Stomach smooth muscle (tissue), 2 donors: ENCODE results near the gene SH3TC1.

Source experiments
- H3K27ac ChIP-seq: one replicate; pipeline ENCODE4 v1.7.0; 2013; ENCODE audit warnings: mild to moderate bottlenecking, low read length, inconsistent platforms
- H3K27me3 ChIP-seq, 2 donors: one replicate each; pipeline ENCODE4 v1.7.0; 2013; ENCODE audit warnings: low read length in 2 of 2; ENCODE audit not compliant: insufficient read depth in 2 of 2, control insufficient read depth in 1 of 2
- H3K36me3 ChIP-seq, 2 donors: one replicate each; pipeline ENCODE4 v1.7.0; 2013; ENCODE audit warnings: low read length in 2 of 2; ENCODE audit not compliant: control insufficient read depth in 2 of 2, insufficient read depth in 2 of 2
- H3K4me1 ChIP-seq: one replicate; pipeline ENCODE4 v1.7.0; 2013; ENCODE audit warnings: low read length; ENCODE audit not compliant: control insufficient read depth, insufficient read depth
- H3K4me3 ChIP-seq, 2 donors: one replicate each; pipeline ENCODE4 v1.7.0; 2013; ENCODE audit warnings: low read length in 2 of 2
- H3K9ac ChIP-seq, 2 donors: one replicate each; pipeline ENCODE4 v1.7.0; 2013; ENCODE audit warnings: low read length in 2 of 2, mild to moderate bottlenecking in 1 of 2
- H3K9me3 ChIP-seq, 2 donors: one replicate each; pipeline ENCODE4 v1.7.0; 2013; ENCODE audit warnings: low read length in 2 of 2; ENCODE audit not compliant: control insufficient read depth in 2 of 2
- donor health status: healthy.
- donor health status: Pancreatic carcinoma.

The SH3TC1 gene

GRCh38 chr4:8233672-8234484 lies 34.8 kb downstream of the SH3TC1 start:
- no peak overlapping the region for H3K9ac ChIP-seq
- peaks cover 3% of the 10 kb centered on the region for H3K4me1 ChIP-seq
- no peak overlapping the region for H3K4me3 ChIP-seq
- H3K36me3 ChIP-seq: no peaks in the 10 kb centered on the region
- no peaks in the 10 kb centered on the region for H3K27me3 ChIP-seq
- H3K27ac ChIP-seq: no peak overlapping the region
- H3K9me3 ChIP-seq: no peaks in the 10 kb centered on the region

- Histone ChIP-seq H3K4me1 (no peaks in the 10 kb centered on the region), H3K9ac (no peak overlapping the region), H3K4me3 (no peak overlapping the region), H3K36me3 (peaks cover 0 to 3% of the 10 kb centered on the region in 2 donors), H3K27me3 (no peaks in the 10 kb centered on the region), H3K27ac (no peak overlapping the region), H3K9me3 (no peaks in the 10 kb centered on the region)
Observed at GRCh38 chr4:8234715-8235114, 35.6 kb downstream of the SH3TC1 start.

- H3K4me1 ChIP-seq: no peaks in the 10 kb centered on the region
- H3K9ac ChIP-seq: no peak overlapping the region
- no peaks in the 10 kb centered on the region for H3K27me3 ChIP-seq
- H3K4me3 ChIP-seq: no peak overlapping the region
- no peak overlapping the region for H3K27ac ChIP-seq
- no peaks in the 10 kb centered on the region for H3K9me3 ChIP-seq
- H3K36me3 ChIP-seq: peaks cover 0 to 3% of the 10 kb centered on the region in 2 donors
Observed at GRCh38 chr4:8235224-8235623, 36.1 kb downstream of the SH3TC1 start.

GRCh38 chr4:8235686-8236085 lies 36.6 kb downstream of the SH3TC1 start:
- H3K9me3 ChIP-seq: no peaks in the 10 kb centered on the region

GRCh38 chr4:8236106-8236919 lies 37.2 kb downstream of the SH3TC1 start:
- H3K4me3 ChIP-seq: no peak overlapping the region
- no peaks in the 10 kb centered on the region for H3K9me3 ChIP-seq
- no peak overlapping the region for H3K27ac ChIP-seq
- no peaks in the 10 kb centered on the region for H3K4me1 ChIP-seq
- H3K27me3 ChIP-seq: no peaks in the 10 kb centered on the region
- no peak overlapping the region for H3K9ac ChIP-seq
- peaks cover 0 to 3% of the 10 kb centered on the region in 2 donors for H3K36me3 ChIP-seq

More at GRCh38 chr4:8235686-8236085, 36.6 kb downstream of the SH3TC1 start:
- Histone ChIP-seq H3K27me3 (no peaks in the 10 kb centered on the region), H3K27ac (no peak overlapping the region), H3K36me3 (peaks cover 0 to 3% of the 10 kb centered on the region in 2 donors), H3K4me3 (no peak overlapping the region), H3K9ac (no peak overlapping the region), H3K4me1 (no peaks in the 10 kb centered on the region)

GRCh38 chr4:8236920-8237195 lies 37.8 kb downstream of the SH3TC1 start:
- H3K9ac ChIP-seq: no peak overlapping the region
- H3K9me3 ChIP-seq: no peaks in the 10 kb centered on the region
- H3K36me3 ChIP-seq: peaks cover 0 to 3% of the 10 kb centered on the region in 2 donors
- H3K27ac ChIP-seq: no peak overlapping the region
- H3K27me3 ChIP-seq: no peaks in the 10 kb centered on the region
- no peak overlapping the region for H3K4me3 ChIP-seq
- peaks cover under 1% of the 10 kb centered on the region for H3K4me1 ChIP-seq

GRCh38 chr4:8237256-8237989 lies 38.3 kb downstream of the SH3TC1 start:
- no peaks in the 10 kb centered on the region for H3K9me3 ChIP-seq
- peaks cover 0 to 3% of the 10 kb centered on the region in 2 donors for H3K36me3 ChIP-seq
- no peak overlapping the region for H3K4me3 ChIP-seq
- H3K4me1 ChIP-seq: peaks cover 6% of the 10 kb centered on the region
- H3K9ac ChIP-seq: no peak overlapping the region
- H3K27me3 ChIP-seq: no peaks in the 10 kb centered on the region
- H3K27ac ChIP-seq: no peak overlapping the region

- H3K4me3 ChIP-seq: no peak overlapping the region
- H3K36me3 ChIP-seq: peaks cover 0 to 3% of the 10 kb centered on the region in 2 donors
Observed at GRCh38 chr4:8238036-8238511, 39.0 kb downstream of the SH3TC1 start.

GRCh38 chr4:8238515-8239053 lies 39.5 kb downstream of the SH3TC1 start:
- Histone ChIP-seq H3K27me3 (no peaks in the 10 kb centered on the region), H3K4me3 (no peak overlapping the region), H3K27ac (no peak overlapping the region), H3K4me1 (peaks cover 9% of the 10 kb centered on the region), H3K9ac (no peak overlapping the region), H3K36me3 (peaks cover 0 to 3% of the 10 kb centered on the region in 2 donors), H3K9me3 (no peaks in the 10 kb centered on the region)

More at GRCh38 chr4:8238036-8238511, 39.0 kb downstream of the SH3TC1 start:
- Histone ChIP-seq H3K9ac (no peak overlapping the region), H3K27me3 (no peaks in the 10 kb centered on the region), H3K9me3 (no peaks in the 10 kb centered on the region), H3K4me1 (peaks cover 9% of the 10 kb centered on the region), H3K27ac (no peak overlapping the region)

GRCh38 chr4:8239226-8239625 lies 40.1 kb downstream of the SH3TC1 start:
- H3K4me1 ChIP-seq: peaks cover 9% of the 10 kb centered on the region
- H3K36me3 ChIP-seq: peaks cover 0 to 3% of the 10 kb centered on the region in 2 donors
- no peak overlapping the region for H3K27ac ChIP-seq
- H3K9me3 ChIP-seq: no peaks in the 10 kb centered on the region
- no peak overlapping the region for H3K9ac ChIP-seq
- no peaks in the 10 kb centered on the region for H3K27me3 ChIP-seq
- H3K4me3 ChIP-seq: no peak overlapping the region
